H1 (cell line): ENCODE data around the gene RBL1. TPM values are rescaled to one million over a fixed set of nuclear protein-coding genes. Genes with fewer than 3 reads are reported as not detected.

Source experiments
- CHD1 ChIP-seq: IDR thresholded peaks from 2 replicates; pipeline ENCODE4 v1.6.1; 2012; ENCODE audit warnings: low read depth, low read length, improper control_type of control experiment
- HDAC2 ChIP-seq, 2 experiments: fragments of 300-600 bp in 1 of 2; sonication (generic) in 1 of 2; IDR thresholded peaks; 2 replicates each; pipeline ENCODE4 v1.6.1; 2011 to 2012; ENCODE audit warnings: low read depth in 2 of 2, low read length in 2 of 2, mild to moderate bottlenecking in 2 of 2, moderate library complexity in 2 of 2, borderline replicate concordance in 1 of 2, inconsistent platforms in 1 of 2
- polyA plus RNA-seq, 7 experiments: library from polyadenylated mRNA; depleted of rRNA in 3 of 7; stranded (reverse) in 5 of 7; unstranded in 2 of 7; fragments of >200 nt in 5 of 7; fragments of 200-250 nt in 2 of 7; gene quantifications; 1 replicate in 5 of 7; 2 replicates in 1 of 7; 4 replicates in 1 of 7; pipeline versions ENCODE4 v1.2.1 to v1.2.3, GENCODE V29; 2011 to 2013; ENCODE audit warnings: missing spikeins in 2 of 7, mixed read lengths in 2 of 7
- total RNA-seq: library from RNA; stranded (reverse); fragmentation: NEBNext Ultra II Directional; extraction: Animal tissue kit (Norgen Biotek cat#: 25700); gene quantifications from 2 replicates; pipeline ENCODE4 v1.2.1, GENCODE V29; 2021

Gene RBL1
- total and polyA plus RNA-seq, 2 of the 8 experiments (the other 6 are each of a cell fraction or from before 2014, with no cell fraction given) = 3.2 to 12.3 TPM

DNA sequence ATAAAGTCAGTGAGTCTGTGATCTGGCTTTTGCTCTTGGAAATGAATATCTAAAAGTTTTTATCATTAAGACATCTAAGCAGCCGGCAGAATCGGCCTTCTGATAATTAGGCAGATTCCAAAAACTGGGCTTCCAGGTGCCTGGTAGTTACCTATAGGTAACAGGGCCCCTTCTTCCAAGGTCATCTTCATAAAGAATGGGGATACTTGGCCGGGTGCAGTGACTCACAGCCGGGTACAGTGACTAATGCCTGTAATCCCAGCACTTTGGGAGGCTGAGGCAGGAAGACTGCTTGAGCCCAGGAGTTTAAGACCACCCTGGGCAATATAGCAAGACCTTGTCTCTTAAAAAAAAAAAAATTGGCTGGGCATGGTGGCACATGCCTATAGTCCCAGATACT lies 12.9 kb upstream of the RBL1 start (continued):
- TF ChIP-seq HDAC2 (IDR thresholded peaks at IDR 0.05; ENCODE audit: borderline replicate concordance in 1 of 2, low read depth in 2 of 2, low read length in 2 of 2) (no peak), CHD1 (no peak)
